ENCODE results near the gene CYTH4.

Gene CYTH4

DNA sequence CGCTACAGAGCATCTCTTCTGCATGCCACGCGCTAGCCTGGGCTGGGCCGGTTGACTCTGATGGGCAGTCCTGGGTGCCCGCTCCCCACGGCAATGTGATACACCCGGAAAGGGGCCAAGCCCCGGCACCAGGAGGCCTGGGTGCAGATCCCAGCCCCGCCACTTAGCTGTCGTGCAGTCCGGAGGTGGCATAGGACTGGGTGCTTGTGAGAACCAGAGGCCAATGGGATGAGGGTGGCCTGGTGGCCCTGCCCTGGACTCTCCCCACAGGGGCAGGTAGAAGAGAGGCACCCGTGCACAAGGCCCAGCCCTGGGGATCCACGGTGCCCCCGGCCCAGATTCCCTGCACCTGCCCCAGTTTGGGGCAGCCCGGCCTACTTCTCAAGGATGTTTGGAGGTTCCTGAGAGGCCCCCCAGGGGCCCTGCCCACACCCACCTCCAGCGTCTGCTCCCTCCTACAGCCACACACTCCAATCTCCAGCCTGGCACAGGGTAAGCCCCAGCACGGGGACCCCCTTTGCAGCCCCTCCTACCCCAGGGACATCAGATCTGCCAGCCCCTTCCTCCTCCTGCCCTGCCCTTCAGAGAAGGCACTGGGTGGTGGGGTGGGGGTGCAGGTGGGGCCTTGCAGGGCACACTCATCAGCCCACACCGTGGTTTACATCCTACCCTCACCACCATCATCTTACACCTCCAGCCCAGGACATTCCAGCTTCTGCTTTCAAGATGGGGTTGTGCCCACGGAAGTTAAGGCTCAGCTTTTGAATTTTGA, 66.9 kb downstream of the CYTH4 start:
- no peak for DNase-seq

GRCh38 chr22:37351232-37351631, 68.9 kb downstream of the CYTH4 start:
- DNase-seq, result no peak

- no peak for DNase-seq
These were observed 70.2 kb downstream of the CYTH4 start for GRCh38 chr22:37352481-37352880.

DNA sequence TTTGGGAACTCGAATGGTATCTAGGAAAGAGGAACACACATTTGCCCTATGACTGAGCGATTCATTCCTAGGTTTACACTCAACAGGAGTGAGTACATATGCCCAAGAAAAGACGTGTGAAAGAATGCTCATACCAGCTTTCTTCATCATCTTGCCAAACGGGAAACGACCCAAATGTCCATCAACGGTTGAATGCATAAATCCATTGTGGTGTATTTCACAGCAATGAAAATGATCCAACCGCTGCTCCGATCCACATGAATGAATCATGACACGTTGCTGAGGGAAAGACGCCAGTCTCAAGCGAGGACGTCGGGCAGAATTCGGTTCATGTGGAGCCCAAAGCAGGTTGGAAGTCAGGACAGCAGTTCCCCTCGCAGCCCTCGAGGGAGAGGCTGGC, 71.5 kb downstream of the CYTH4 start:
- DNase-seq, result no peak

DNA sequence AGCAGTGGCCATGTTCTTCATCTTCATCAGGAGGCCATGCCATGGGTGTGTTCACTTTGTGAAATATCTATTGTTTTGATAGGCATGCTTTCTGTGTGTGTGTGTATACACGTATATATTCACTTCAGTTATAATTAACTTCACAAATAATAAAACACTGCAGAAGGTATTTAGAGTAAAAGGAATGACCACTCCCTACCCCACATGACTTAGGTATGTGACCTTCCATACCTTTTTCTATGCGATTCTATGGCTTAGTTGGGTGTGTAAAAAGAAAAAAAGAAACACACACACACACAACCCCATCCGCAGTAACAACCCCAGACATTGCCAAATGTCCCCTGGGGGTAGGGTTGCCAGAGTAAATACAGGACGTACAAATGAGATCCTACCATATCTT, 72.0 kb downstream of the CYTH4 start:
- DNase-seq, result no peak

DNA sequence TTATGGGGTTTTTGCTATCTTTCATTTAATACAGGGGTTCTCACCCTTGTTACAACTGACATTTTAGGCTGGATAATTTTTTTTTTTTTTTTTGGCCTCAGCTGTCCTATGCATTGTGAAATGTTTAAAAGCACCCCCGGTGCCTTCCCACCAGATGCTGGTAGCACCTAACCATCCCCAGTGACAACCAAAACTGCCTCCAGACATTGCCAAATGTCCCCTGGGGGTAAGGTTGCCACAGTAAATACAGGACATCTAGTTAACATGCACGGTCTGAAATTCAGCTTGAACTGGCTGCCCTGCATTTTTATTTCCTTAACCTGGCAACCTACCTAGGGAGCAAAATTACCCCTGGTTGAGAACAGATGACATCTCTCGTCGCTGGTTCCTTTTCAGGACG, 72.4 kb downstream of the CYTH4 start:
- no peak for DNase-seq

- no peak for DNase-seq
These were observed 72.9 kb downstream of the CYTH4 start for GRCh38 chr22:37355174-37355573.

- DNase-seq, result no peak
These were observed 74.6 kb downstream of the CYTH4 start for GRCh38 chr22:37356922-37357321.

DNA sequence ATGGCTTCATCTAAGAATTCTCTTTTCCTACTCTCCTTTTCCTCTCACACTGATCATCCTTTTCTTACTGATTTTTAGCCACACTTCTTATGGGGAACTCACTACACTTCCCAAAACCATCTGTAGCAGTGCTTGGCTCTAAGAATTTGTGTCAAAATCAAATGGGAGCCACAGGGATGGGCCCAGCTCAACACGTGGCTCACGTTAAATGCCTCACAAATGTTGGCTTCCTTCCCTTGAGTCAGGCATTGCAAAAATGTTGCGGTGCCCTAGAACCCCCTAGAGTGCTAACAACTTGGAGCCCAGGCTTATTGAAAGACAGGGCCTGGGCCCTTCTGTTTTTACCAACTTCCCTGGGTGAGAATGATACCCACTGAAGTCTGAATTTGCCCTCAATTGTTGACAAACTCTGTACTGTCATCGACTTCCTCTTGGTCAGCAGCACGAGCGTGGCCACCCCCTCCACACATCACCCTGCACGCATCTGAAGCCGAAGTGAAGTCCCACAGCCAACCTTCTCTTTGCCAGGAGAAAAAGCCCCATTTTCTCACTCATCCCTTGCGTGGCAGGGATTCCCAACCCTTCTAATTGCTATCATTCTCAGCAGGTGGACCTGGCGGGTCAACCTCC, 75.3 kb downstream of the CYTH4 start:
- no peak for DNase-seq

- DNase-seq, result no peak
These were observed 76.1 kb downstream of the CYTH4 start for GRCh38 chr22:37358386-37358785.

GRCh38 chr22:37358917-37359316, 76.6 kb downstream of the CYTH4 start:
- DNase-seq, result no peak

GRCh38 chr22:37362621-37363020, 80.3 kb downstream of the CYTH4 start:
- DNase-seq, result no peak

- DNase-seq, result no peak
These were observed 81.1 kb downstream of the CYTH4 start for GRCh38 chr22:37363261-37363992.
